Measurements from ENCODE around the gene ALG6. TPM values are rescaled to one million over a fixed set of nuclear protein-coding genes. Genes with fewer than 3 reads are reported as not detected.

Gene ALG6
- total RNA-seq, 1 experiment from 2014 or later = 5.4 TPM

DNA sequence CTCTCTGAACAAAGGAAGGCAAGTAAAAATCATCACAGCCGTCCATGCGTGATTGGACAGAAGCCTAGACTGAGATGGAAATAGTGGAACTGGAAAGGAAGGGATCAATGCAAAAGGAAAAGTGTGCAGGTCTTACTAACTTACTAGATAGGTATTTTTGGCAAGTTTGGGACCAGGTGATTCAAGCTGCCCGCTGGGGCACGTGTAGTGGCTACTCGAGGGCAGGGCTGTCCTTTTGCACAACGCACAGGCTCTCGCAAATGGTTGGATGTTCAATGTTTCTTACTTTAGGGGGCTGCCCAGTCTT is 566 bp upstream of the ALG6 start:
- H3K4me1 Mint-ChIP-seq (ENCODE audit: insufficient read depth, unreplicated experiment) = peaks cover 12% of the 10 kb centered on the region
- intact Hi-C loops (cut with micrococcal nuclease) = no loop called here

GRCh38 chr1:63368131-63368530 is 704 bp downstream of the ALG6 start:
- intact Hi-C loops (cut with micrococcal nuclease) = no loop called here
- no TSS peak for BruUV-seq (replicated peaks)
- ChIA-PET POLR2A (interaction anchor here (0.7 to 1.3 kb wide), 4 partner anchors 20 to 82 kb away, joined by 3 to 5 read pairs (median 4); no protein-coding TSS in a partner anchor), CTCF (interaction anchor here (0.6 kb wide), 3 partner anchors 43 to 68 kb away, joined by 3 to 4 read pairs (median 3); no protein-coding TSS in a partner anchor)
- H3K4me3 Mint-ChIP-seq (ENCODE audit: unreplicated experiment) = peak overlapping the region; percentile 79
- DNase-seq (ENCODE audit: unreplicated experiment) = peak; percentile 14
- peaks cover 11% of the 10 kb centered on the region for H3K36me3 Mint-ChIP-seq (ENCODE audit: insufficient read depth, unreplicated experiment)
- peak overlapping the region; percentile 63 for H3K27ac Mint-ChIP-seq (ENCODE audit: low read depth, unreplicated experiment)
- H3K4me1 Mint-ChIP-seq (ENCODE audit: insufficient read depth, unreplicated experiment) = peaks cover 12% of the 10 kb centered on the region
- no peaks in the 10 kb centered on the region for H3K9me3 Mint-ChIP-seq (ENCODE audit: unreplicated experiment)
- no peak for TF ChIP-seq CTCF (IDR thresholded peaks at IDR 0.05; ENCODE audit: unreplicated experiment)
- no peaks in the 10 kb centered on the region for H3K27me3 Mint-ChIP-seq (ENCODE audit: insufficient read depth, unreplicated experiment)

More for the DNA sequence above, 566 bp upstream of the ALG6 start:
- CTCF ChIA-PET = interaction anchor here (1.3 kb wide), 1 partner anchor 75 kb away, joined by 4 read pairs; no protein-coding TSS in a partner anchor
- Mint-ChIP-seq H3K27me3 (ENCODE audit: insufficient read depth, unreplicated experiment) (no peaks in the 10 kb centered on the region), H3K27ac (ENCODE audit: low read depth, unreplicated experiment) (no peak overlapping the region), H3K4me3 (ENCODE audit: unreplicated experiment) (peak overlapping the region; percentile 79), H3K36me3 (ENCODE audit: insufficient read depth, unreplicated experiment) (peaks cover 7% of the 10 kb centered on the region), H3K9me3 (ENCODE audit: unreplicated experiment) (no peaks in the 10 kb centered on the region)
- no peak for DNase-seq (ENCODE audit: unreplicated experiment)
- POLR2A ChIA-PET = interaction anchor here (0.6 to 1.0 kb wide), 3 partner anchors 11 to 1410 kb away, joined by 3 to 4 read pairs (median 3); no protein-coding TSS in a partner anchor
- TF ChIP-seq CTCF (IDR thresholded peaks at IDR 0.05; ENCODE audit: unreplicated experiment) = no peak
- no TSS peak for BruUV-seq (replicated peaks)

- no peak overlapping the region for H3K4me3 Mint-ChIP-seq (ENCODE audit: unreplicated experiment)
- H3K27me3 Mint-ChIP-seq (ENCODE audit: insufficient read depth, unreplicated experiment) = no peaks in the 10 kb centered on the region
- no peaks in the 10 kb centered on the region for H3K9me3 Mint-ChIP-seq (ENCODE audit: unreplicated experiment)
- POLR2A ChIA-PET = no interaction called here
- intact Hi-C loops (cut with micrococcal nuclease) = no loop called here
- CTCF ChIA-PET = interaction anchor here (0.8 kb wide), 1 partner anchor 672 kb away, joined by 3 read pairs; no protein-coding TSS in a partner anchor
- no peaks in the 10 kb centered on the region for H3K4me1 Mint-ChIP-seq (ENCODE audit: insufficient read depth, unreplicated experiment)
- no TSS peak for BruUV-seq (replicated peaks)
- peaks cover 12% of the 10 kb centered on the region for H3K36me3 Mint-ChIP-seq (ENCODE audit: insufficient read depth, unreplicated experiment)
- DNase-seq (ENCODE audit: unreplicated experiment) = no peak
- no peak for TF ChIP-seq CTCF (IDR thresholded peaks at IDR 0.05; ENCODE audit: unreplicated experiment)
- H3K27ac Mint-ChIP-seq (ENCODE audit: low read depth, unreplicated experiment) = no peak overlapping the region
These were observed 12.2 kb downstream of the ALG6 start for GRCh38 chr1:63379583-63379982.

DNA sequence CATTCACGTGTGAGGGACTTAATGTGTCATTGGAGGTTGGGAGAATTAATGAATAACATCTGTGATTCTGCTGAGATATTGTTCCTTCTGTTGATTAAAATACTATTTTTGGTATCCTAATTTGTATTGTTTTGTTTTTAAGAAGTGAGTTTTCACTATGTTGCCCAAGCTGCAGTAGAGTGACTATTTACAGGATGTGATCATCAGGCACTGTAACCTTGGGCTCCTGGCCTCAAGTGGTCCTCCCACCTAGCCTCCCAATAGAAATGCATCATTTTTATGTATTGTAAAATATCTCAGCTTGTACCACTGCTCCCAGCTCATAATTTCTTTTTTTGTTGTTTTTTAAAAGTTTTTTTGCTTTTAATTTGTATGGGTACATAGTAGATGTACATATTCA is 14.3 kb downstream of the ALG6 start:
- TF ChIP-seq CTCF (IDR thresholded peaks at IDR 0.05; ENCODE audit: unreplicated experiment) = no peak
- DNase-seq (ENCODE audit: unreplicated experiment) = no peak
- intact Hi-C loops (cut with micrococcal nuclease) = no loop called here
- Mint-ChIP-seq H3K9me3 (ENCODE audit: unreplicated experiment) (no peaks in the 10 kb centered on the region), H3K4me3 (ENCODE audit: unreplicated experiment) (no peak overlapping the region), H3K36me3 (ENCODE audit: insufficient read depth, unreplicated experiment) (peaks cover 7% of the 10 kb centered on the region), H3K27ac (ENCODE audit: low read depth, unreplicated experiment) (no peak overlapping the region), H3K27me3 (ENCODE audit: insufficient read depth, unreplicated experiment) (no peaks in the 10 kb centered on the region), H3K4me1 (ENCODE audit: insufficient read depth, unreplicated experiment) (no peaks in the 10 kb centered on the region)
- ChIA-PET POLR2A (no interaction called here), CTCF (interaction anchor here (1.2 kb wide), 1 partner anchor 60 kb away, joined by 3 read pairs; no protein-coding TSS in a partner anchor)
- no TSS peak for BruUV-seq (replicated peaks)
